Endodermal cell (in vitro differentiated cells): Measurements from ENCODE around the gene DFFB. TPM values are rescaled to one million over a fixed set of nuclear protein-coding genes. Genes with fewer than 3 reads are reported as not detected.

Experiments used
- DNase-seq: peaks from one replicate; pipeline ENCODE4 v3.0.0-alpha.2; 2017
- H3K27ac ChIP-seq: 2 replicates; pipeline ENCODE4 v1.5.1; 2013; ENCODE audit warnings: mild to moderate bottlenecking, low read depth, low read length, moderate library complexity
- H3K27me3 ChIP-seq: 2 replicates; pipeline ENCODE4 v1.6.1; 2013; ENCODE audit warnings: mild to moderate bottlenecking, low read length, moderate library complexity; ENCODE audit not compliant: insufficient read depth, control insufficient read depth, poor library complexity, severe bottlenecking
- H3K36me3 ChIP-seq: 2 replicates; pipeline ENCODE4 v1.7.0; 2013; ENCODE audit warnings: mild to moderate bottlenecking, low read length, moderate library complexity; ENCODE audit not compliant: control insufficient read depth, insufficient read depth
- H3K4me1 ChIP-seq: one replicate; pipeline ENCODE4 v1.7.0; 2013; ENCODE audit warnings: low read length; ENCODE audit not compliant: control insufficient read depth, insufficient read depth
- H3K4me3 ChIP-seq: 2 replicates; pipeline ENCODE4 v1.5.1; 2013; ENCODE audit warnings: mild to moderate bottlenecking, low read length, moderate library complexity
- H3K9ac ChIP-seq: 2 replicates; pipeline ENCODE4 v1.6.1; 2013; ENCODE audit warnings: mild to moderate bottlenecking, low read length, moderate library complexity; ENCODE audit not compliant: poor library complexity, severe bottlenecking; ENCODE audit errors: extremely low read depth
- H3K9me3 ChIP-seq: 2 replicates; pipeline ENCODE4 v1.6.1; 2013; ENCODE audit warnings: mild to moderate bottlenecking, low read length, moderate library complexity; ENCODE audit not compliant: control insufficient read depth
- H3K27ac Mint-ChIP-seq: 2 replicates; pipeline ENCODE4 v1.8.0; 2020; ENCODE audit warnings: mixed read lengths
- H3K27me3 Mint-ChIP-seq: 2 replicates; pipeline ENCODE4 v1.8.0; 2021; ENCODE audit warnings: mild to moderate bottlenecking, mixed read lengths; ENCODE audit not compliant: insufficient read depth
- H3K36me3 Mint-ChIP-seq: 2 replicates; pipeline ENCODE4 v1.8.0; 2020; ENCODE audit warnings: low read depth, mixed read lengths
- H3K4me1 Mint-ChIP-seq: 2 replicates; pipeline ENCODE4 v1.8.0; 2020; ENCODE audit warnings: mixed read lengths
- H3K4me3 Mint-ChIP-seq: 2 replicates; pipeline ENCODE4 v1.8.0; 2020; ENCODE audit warnings: mild to moderate bottlenecking, moderate library complexity, mixed read lengths
- H3K9me3 Mint-ChIP-seq: 2 replicates; pipeline ENCODE4 v1.8.0; 2020; ENCODE audit warnings: mild to moderate bottlenecking, mixed read lengths
- CTCF ChIP-seq: fragments of 200-600 bp; sonication (generic); conservative IDR thresholded peaks from 2 replicates; pipeline ENCODE4 v1.5.0; 2021; ENCODE audit warnings: antibody characterized with exemption, mild to moderate bottlenecking
- WGBS, 2 experiments: methylation state at CpG; one replicate each; pipeline versions ENCODE4 v1.1.5 to v1.1.7; 2013; ENCODE audit warnings: missing lambda C conversion rate in 2 of 2, mixed read lengths in 1 of 2; ENCODE audit not compliant: insufficient coverage in 1 of 2, insufficient read length in 1 of 2; 5-methylcytosine and 5-hydroxymethylcytosine counted together
- total RNA-seq, 2 donors: library from RNA; stranded (reverse); fragmentation: NEBNext Ultra II Directional in 1 of 2; extraction: Animal tissue kit (Norgen Biotek cat#: 25700) in 1 of 2; gene quantifications; 2 replicates in 1 of 2; 3 replicates in 1 of 2; pipeline ENCODE4 v1.2.1, GENCODE V29; 2021

Gene DFFB
- total RNA-seq, 2 donors from 2014 or later, result 7.2 to 7.6 TPM

GRCh38 chr1:3857791-3858129, 484 bp downstream of the DFFB start:
- TF ChIP-seq CTCF, result no peak
- no peaks in the 10 kb centered on the region for H3K27me3 ChIP-seq
- H3K9me3 ChIP-seq, result no peaks in the 10 kb centered on the region
- DNase-seq, result no peak
- Mint-ChIP-seq H3K36me3 (peaks cover 5% of the 10 kb centered on the region), H3K4me1 (peaks cover 10% of the 10 kb centered on the region), H3K9me3 (no peaks in the 10 kb centered on the region), H3K27me3 (peaks cover 3% of the 10 kb centered on the region), H3K4me3 (peak overlapping the region; percentile 85), H3K27ac (no peak overlapping the region)
- H3K36me3 ChIP-seq, result no peaks in the 10 kb centered on the region
- H3K4me3 ChIP-seq, result peak overlapping the region; percentile 87
- H3K9ac ChIP-seq, result peak overlapping the region; percentile 55
- 16 to 25% methylated on average over 12 to 21 of the region's 21 CpGs for WGBS, 2 experiments
- H3K4me1 ChIP-seq, result peaks cover 6% of the 10 kb centered on the region
- no peak overlapping the region for H3K27ac ChIP-seq

- H3K36me3 ChIP-seq, result no peaks in the 10 kb centered on the region
- no peak overlapping the region for H3K27ac Mint-ChIP-seq
- H3K4me1 Mint-ChIP-seq, result peaks cover 10% of the 10 kb centered on the region
- H3K4me3 ChIP-seq, result peak overlapping the region; percentile 87
- H3K27ac ChIP-seq, result no peak overlapping the region
- DNase-seq, result peak; percentile 62
- whole genome bisulfite sequencing, 2 experiments, result 69 to 83% methylated on average over 16 to 34 of the region's 34 CpGs
- peaks cover 5% of the 10 kb centered on the region for H3K36me3 Mint-ChIP-seq
- no peak overlapping the region for H3K9ac ChIP-seq
- peak; percentile 21 for TF ChIP-seq CTCF
- H3K27me3 Mint-ChIP-seq, result peaks cover 3% of the 10 kb centered on the region
- no peaks in the 10 kb centered on the region for H3K9me3 Mint-ChIP-seq
- H3K4me3 Mint-ChIP-seq, result peak overlapping the region; percentile 85
- H3K4me1 ChIP-seq, result peaks cover 6% of the 10 kb centered on the region
- H3K9me3 ChIP-seq, result no peaks in the 10 kb centered on the region
- no peaks in the 10 kb centered on the region for H3K27me3 ChIP-seq
These were observed 1.1 kb downstream of the DFFB start for GRCh38 chr1:3858231-3858981.

GRCh38 chr1:3863231-3863935, 6.1 kb downstream of the DFFB start:
- Mint-ChIP-seq H3K9me3 (no peaks in the 10 kb centered on the region), H3K4me3 (no peak overlapping the region), H3K4me1 (peaks cover 16% of the 10 kb centered on the region), H3K27me3 (peaks cover under 1% of the 10 kb centered on the region), H3K27ac (no peak overlapping the region), H3K36me3 (peaks cover 20% of the 10 kb centered on the region)
- Histone ChIP-seq H3K27ac (no peak overlapping the region), H3K9ac (no peak overlapping the region), H3K36me3 (no peaks in the 10 kb centered on the region), H3K4me3 (no peak overlapping the region), H3K27me3 (no peaks in the 10 kb centered on the region), H3K9me3 (no peaks in the 10 kb centered on the region), H3K4me1 (peaks cover 1% of the 10 kb centered on the region)
- TF ChIP-seq CTCF, result no peak
- WGBS, 2 experiments, result 88 to 89% methylated on average over 12 of the region's 12 CpGs
- no peak for DNase-seq
